HG03025 (cell line): Measurements from ENCODE around the gene UGT1A10.
"Not testable (repeated sequence)": the region's sequence is repeated elsewhere in the genome, so short reads cannot be mapped to it uniquely, and the experiment has no call there.

Source experiments
- ATAC-seq: cut with Tn5 transposase; IDR thresholded peaks from one replicate; pipeline ENCODE4 v1.9.1; 2021; ENCODE audit warnings: mild to moderate bottlenecking, moderate library complexity; ENCODE audit not compliant: unreplicated experiment, low FRiP score

UGT1A10 gene

GRCh38 chr2:233655043-233655442 is 18.8 kb downstream of the UGT1A10 start:
- no peak for ATAC-seq

DNA sequence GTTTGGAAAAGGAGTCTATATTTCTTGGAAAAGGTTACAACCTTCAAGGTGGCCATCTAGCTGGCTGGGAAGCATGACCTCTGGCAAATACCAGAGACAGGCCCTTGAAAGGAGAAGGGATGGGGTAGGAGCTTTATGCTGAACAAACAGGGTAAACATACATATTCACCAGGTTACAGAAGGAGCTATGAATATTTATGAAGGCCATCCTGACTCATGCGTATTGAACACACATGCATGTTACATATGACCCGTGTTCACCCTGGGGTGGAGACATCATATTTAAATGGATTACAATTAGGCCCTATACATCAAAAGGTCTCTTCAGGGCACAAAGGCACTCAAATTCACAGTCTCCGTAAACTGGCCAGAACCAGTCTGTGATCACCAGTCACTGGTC is 19.7 kb downstream of the UGT1A10 start:
- ATAC-seq: not testable (repeated sequence)

DNA sequence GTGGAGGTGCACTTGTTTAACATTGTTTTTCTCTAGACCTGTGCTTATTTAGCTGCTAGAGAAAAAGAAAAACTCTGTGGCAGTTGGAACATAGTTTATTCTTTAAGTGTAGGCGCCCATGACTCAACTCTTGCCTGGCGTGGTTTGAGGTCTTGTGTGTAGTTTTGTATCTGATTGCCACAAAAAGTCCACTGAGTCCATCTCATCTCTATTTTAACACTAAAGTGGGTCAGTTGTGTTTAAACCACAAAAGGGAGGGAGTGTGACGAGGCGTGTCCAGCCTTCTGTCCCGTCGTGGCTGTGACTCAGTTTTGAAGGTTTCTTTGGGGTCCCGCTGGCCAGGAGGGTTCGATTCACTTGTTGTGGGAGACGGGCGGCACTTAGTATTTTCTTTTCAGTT is 20.2 kb downstream of the UGT1A10 start:
- no peak for ATAC-seq

GRCh38 chr2:233658610-233659009 is 22.4 kb downstream of the UGT1A10 start:
- no peak for ATAC-seq

- no peak for ATAC-seq
Observed at GRCh38 chr2:233663911-233664310, 27.7 kb downstream of the UGT1A10 start.

DNA sequence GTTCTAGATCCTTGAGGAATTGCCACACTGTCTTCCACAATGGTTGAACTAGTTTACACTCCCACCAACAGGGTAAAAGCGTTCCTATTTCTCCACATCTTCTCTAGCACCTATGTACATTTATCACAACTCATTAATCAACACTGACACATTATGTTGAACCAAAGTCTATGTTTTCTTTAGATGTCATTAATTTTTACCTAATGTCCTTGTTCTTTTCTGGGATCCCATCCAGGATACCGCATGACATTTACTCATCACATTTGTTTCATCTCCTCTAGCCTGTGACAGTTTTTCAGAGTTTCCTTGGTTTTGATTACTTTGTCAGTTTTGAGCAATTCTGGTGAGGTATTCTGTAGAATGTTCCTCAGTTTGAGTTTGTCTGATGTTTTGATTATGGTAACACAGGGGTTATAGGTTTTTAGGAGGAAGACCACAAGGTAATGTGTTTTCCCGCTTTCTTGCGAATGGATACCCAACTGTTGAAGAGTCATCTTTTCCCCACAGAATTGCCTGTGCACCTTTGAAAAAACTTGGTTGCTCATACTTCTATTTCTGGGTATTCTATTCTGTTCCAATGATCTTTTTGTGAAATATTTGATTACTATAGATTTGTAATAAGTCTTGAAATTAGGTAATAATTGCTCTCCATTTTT is 32.5 kb downstream of the UGT1A10 start:
- no peak for ATAC-seq

GRCh38 chr2:233671290-233672161 is 35.3 kb downstream of the UGT1A10 start, which contains the start of gene UGT1A9:
Gene UGT1A9, plus strand, starts transcription at chr2:233671898. Its CDS starts 37 bp downstream, at chr2:233671935.
- no peak for ATAC-seq

GRCh38 chr2:233672886-233673285 is 36.6 kb downstream of the UGT1A10 start:
- no peak for ATAC-seq

DNA sequence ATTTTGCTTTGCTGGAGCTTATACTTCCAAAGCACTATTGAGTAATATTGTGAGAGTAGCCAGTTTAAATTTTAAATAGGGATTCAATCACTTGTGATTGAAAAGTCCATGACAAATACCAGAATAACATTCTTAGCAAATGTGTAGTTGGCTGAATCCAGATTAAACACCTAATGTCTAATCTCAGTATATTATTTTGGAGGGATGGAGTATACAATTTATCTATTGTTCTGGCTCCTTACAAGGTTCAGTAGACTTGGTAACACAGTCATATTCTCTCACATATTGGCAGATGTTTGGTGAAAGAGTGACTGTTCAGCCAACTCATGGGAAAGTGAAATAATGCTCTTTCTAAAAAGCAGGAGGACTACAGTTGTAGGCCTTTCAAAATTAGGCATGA is 37.6 kb downstream of the UGT1A10 start:
- ATAC-seq: no peak

DNA sequence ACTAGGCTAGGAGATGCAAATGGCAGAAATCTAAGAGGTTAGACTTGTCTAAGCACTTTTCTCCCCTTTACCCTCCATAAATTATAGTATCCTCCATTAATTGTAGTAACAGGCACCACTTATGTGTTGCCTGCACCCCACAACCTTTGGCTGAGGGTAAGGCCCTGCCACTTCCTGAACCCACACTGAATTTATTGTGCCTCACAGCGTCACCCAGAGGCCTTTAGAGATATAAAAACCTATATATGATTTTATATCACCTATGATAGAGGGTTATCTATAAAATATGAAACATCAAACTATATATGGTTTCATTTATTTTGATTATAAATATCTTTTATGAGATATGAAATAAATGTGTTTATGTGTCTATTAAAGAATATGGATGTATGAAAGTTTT is 38.1 kb downstream of the UGT1A10 start:
- no peak for ATAC-seq

DNA sequence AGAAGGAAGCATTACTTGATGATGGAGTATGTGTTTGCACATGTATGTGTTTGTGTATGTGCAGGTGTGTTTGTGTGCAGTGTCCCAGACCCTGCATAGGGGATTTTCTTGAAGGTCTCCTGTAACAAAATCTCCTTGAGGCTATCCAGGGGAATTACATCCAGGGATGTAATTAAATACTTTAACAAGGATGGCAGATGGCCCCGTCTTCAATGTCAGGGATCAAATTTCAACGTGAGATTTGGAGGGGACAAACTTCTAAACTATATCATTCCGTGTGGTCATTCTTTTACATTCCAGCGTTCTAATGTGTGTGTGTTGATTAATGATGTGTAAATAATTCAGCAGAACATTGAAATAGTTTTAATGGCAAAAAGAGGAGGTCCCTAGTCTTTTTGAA is 38.7 kb downstream of the UGT1A10 start:
- no peak for ATAC-seq

GRCh38 chr2:233676046-233676445 is 39.8 kb downstream of the UGT1A10 start:
- ATAC-seq: no peak

- no peak for ATAC-seq
Observed at GRCh38 chr2:233679196-233679595, 42.9 kb downstream of the UGT1A10 start.

DNA sequence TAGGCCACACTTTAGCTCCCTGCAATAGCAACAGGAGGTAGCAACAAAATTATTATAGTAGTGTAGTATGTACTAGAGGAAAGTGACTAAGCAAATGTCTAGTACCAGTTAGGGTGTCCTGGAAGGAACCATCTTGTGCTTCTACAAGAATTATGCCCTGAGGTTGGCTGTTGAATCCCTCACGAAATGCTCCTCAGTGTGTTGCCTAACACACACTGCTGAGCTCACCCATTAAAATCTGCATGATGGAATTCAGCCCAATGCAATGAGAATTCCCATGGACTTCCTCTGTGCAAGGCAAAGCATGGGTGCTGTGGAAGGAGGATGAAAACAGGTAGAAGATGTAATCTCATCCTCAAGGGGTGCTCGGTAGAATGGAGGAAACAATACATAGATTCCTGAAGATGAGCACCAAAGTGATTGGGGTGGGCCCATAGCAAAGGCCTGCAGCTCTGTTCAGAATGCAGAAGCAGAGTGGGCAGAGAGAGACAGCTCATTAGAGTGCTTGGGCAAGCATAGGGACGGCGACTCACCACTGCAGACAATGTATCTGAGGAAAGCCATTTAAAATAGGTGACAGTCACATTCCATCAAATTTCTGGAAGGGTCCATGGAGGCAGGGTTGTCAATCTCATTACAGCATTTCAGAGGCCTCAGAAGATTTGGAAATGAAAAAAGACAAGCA is 44.3 kb downstream of the UGT1A10 start:
- no peak for ATAC-seq

DNA sequence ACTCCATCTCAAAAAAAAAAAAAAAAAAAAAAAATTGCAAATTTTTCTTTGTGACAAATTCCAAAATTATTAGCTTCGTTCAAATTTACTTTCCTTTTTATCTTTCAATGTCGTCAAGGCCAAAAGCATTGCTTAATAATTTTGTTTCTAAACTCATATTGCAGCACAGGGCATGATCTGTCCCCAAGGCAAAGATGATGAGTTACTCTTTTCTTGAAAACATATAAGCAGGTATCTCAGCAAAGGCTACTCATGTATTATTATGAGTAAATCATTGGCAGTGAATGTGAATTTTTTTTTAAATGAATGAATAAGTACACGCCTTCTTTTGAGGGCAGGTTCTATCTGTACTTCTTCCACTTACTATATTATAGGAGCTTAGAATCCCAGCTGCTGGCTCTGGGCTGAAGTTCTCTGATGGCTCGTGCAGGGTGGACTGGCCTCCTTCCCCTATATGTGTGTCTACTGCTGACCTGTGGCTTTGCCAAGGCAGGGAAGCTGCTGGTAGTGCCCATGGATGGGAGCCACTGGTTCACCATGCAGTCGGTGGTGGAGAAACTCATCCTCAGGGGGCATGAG is 45.4 kb downstream of the UGT1A10 start, which contains the start of gene UGT1A7:
Gene UGT1A7, plus strand, starts transcription at position 381 of the 579 bp plus-strand sequence. Its CDS starts 37 bp downstream, at position 418.
- no peak for ATAC-seq

- ATAC-seq: no peak
Observed at GRCh38 chr2:233684640-233685039, 48.4 kb downstream of the UGT1A10 start.

DNA sequence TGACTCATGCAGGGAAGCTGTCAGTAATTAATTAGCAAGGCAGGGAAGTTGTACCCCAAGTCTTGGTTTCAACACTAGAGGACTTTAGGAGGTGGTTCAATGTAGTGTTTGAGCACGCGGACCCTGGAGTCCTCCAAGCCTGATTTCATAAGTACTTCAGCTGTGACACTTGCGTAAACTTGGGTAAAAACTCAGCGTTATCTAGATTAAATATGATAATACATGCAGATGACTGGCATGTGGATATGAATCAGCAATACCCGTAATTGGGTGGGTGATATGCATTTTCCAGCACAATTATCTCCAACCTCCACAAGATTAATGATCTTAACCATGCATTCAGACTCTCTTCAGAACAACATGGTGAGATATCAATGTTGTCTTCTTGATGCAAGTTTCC is 50.7 kb downstream of the UGT1A10 start:
- no peak for ATAC-seq

DNA sequence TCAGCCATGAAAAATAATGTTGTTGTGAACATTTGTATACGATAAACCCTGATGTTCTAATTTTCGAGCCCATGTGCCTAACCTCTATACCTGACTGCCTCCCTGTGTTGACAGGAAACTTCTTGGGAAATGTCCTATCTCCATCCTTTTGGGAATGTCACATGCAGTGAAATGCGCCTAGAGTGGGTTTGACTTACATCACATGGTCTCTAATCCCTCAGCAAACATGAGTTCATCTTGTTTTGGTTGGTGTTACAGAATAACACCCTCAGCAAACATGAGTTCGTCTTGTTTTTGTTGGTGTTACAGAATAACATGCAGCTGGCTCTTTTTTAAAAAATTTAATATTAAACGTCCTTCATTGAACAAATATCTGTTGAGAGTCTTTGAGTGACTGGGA is 52.1 kb downstream of the UGT1A10 start:
- ATAC-seq: no peak

DNA sequence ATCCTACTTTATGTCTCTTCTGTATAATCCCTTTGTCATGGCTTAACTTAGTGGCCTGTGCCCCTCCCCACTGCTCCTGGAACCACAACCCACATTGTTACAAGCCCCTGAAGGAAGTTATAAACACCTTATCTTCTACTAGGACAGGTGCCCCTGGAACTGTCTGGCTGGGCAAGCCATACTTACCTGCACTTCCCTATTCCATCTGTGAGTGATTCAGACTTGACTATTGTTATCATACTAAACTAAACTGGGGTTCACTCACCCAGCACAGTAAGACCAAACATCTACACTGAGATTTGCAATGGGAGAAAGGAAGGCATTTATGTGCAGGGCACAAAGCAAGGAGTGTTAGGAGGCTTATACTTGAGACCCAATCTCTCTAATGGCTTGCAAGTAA is 52.8 kb downstream of the UGT1A10 start:
- ATAC-seq: no peak

- no peak for ATAC-seq
Observed at GRCh38 chr2:233689501-233689900, 53.3 kb downstream of the UGT1A10 start.

DNA sequence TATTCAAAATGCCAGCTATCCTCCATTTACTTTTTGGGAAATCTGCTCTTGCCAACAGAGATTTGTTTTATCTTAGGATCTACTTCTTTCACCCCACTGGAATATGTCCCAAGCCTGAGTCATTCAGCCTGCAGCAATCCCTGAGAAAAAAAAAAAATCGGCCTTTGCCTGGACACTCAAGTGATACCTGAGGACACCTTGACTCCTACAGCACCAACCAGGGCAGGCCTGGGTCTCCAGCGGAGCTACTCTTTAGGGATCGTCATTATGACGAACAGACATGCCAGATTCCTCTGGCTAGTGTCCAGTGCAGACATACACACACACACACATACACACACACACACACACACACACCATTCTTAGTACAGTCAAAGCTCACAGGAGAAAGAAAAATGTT is 54.2 kb downstream of the UGT1A10 start:
- no peak for ATAC-seq
